Stimulated activated CD8-positive, alpha-beta memory T cell treated with anti-CD3 and anti-CD28 coated beads, Interleukin-4, amount 100 ng/mL, for 48 hours (primary cell): ENCODE results near the gene FREM2.

ENCODE experiments used
- DNase-seq: peaks from one replicate; pipeline ENCODE4 v3.0.0-alpha.2; 2020

The FREM2 gene

GRCh38 chr13:38849315-38849714 lies 162.4 kb downstream of the FREM2 start:
- no peak for DNase-seq

- no peak for DNase-seq
Measured at GRCh38 chr13:38850868-38851626, 164.2 kb downstream of the FREM2 start.

- no peak for DNase-seq
Measured at GRCh38 chr13:38854226-38854625, 167.3 kb downstream of the FREM2 start.

- no peak for DNase-seq
Measured at GRCh38 chr13:38856065-38856464, 169.2 kb downstream of the FREM2 start.

- no peak for DNase-seq
Measured at GRCh38 chr13:38862443-38862842, 175.6 kb downstream of the FREM2 start.

- no peak for DNase-seq
Measured at GRCh38 chr13:38863536-38863935, 176.7 kb downstream of the FREM2 start.

- DNase-seq = no peak
Measured at GRCh38 chr13:38866649-38867048, 179.8 kb downstream of the FREM2 start.

GRCh38 chr13:38868399-38868798 lies 181.5 kb downstream of the FREM2 start:
- no peak for DNase-seq

GRCh38 chr13:38868870-38869269 lies 182.0 kb downstream of the FREM2 start:
- DNase-seq = no peak

GRCh38 chr13:38871275-38871674 lies 184.4 kb downstream of the FREM2 start:
- no peak for DNase-seq

- peak; percentile 52 for DNase-seq
Measured at GRCh38 chr13:38872693-38873092, 185.8 kb downstream of the FREM2 start.

- no peak for DNase-seq
Measured at GRCh38 chr13:38875186-38875875, 188.5 kb downstream of the FREM2 start.

- DNase-seq = no peak
Measured at GRCh38 chr13:38879278-38879677, 192.4 kb downstream of the FREM2 start.

GRCh38 chr13:38879786-38880185 lies 192.9 kb downstream of the FREM2 start:
- DNase-seq = no peak

- DNase-seq = no peak
Measured at GRCh38 chr13:38880397-38880796, 193.5 kb downstream of the FREM2 start.

GRCh38 chr13:38883783-38884182 lies 196.9 kb downstream of the FREM2 start:
- no peak for DNase-seq

GRCh38 chr13:38888309-38888708 lies 201.4 kb downstream of the FREM2 start:
- DNase-seq = no peak

GRCh38 chr13:38895075-38895474 lies 208.2 kb downstream of the FREM2 start:
- no peak for DNase-seq

GRCh38 chr13:38897521-38897920 lies 210.6 kb downstream of the FREM2 start:
- DNase-seq = no peak

GRCh38 chr13:38898481-38898880 lies 211.6 kb downstream of the FREM2 start:
- DNase-seq = no peak

- no peak for DNase-seq
Measured at GRCh38 chr13:38899571-38899970, 212.7 kb downstream of the FREM2 start.

- DNase-seq = no peak
Measured at GRCh38 chr13:38900188-38900587, 213.3 kb downstream of the FREM2 start.

GRCh38 chr13:38902551-38902950 lies 215.7 kb downstream of the FREM2 start:
- no peak for DNase-seq

- DNase-seq = no peak
Measured at GRCh38 chr13:38905081-38905480, 218.2 kb downstream of the FREM2 start.

- no peak for DNase-seq
Measured at GRCh38 chr13:38905861-38906260, 219.0 kb downstream of the FREM2 start.
